ENCODE data around the gene CX3CL1. TPM values are rescaled to one million over a fixed set of nuclear protein-coding genes. Genes with fewer than 3 reads are reported as not detected.

The CX3CL1 gene
- total and polyA plus RNA-seq, 2 experiments from 2014 or later: 0.33 to 0.71 TPM

- DNase-seq (ENCODE audit: low read depth in 1 of 2, low spot score in 1 of 2): peak in 1 of 2 donors; percentile 24
- no peaks in the 10 kb centered on the region for H3K4me1 ChIP-seq (ENCODE audit: low read depth)
- H3K36me3 ChIP-seq: no peaks in the 10 kb centered on the region
- H3K4me3 ChIP-seq: no peak overlapping the region
- H3K27me3 ChIP-seq: no peaks in the 10 kb centered on the region
- H3K27ac ChIP-seq: no peak overlapping the region
- no peak for TF ChIP-seq CTCF (IDR thresholded peaks at IDR 0.05; ENCODE audit: low read depth, low read length)
- H3K9me3 ChIP-seq (ENCODE audit: low read depth): no peaks in the 10 kb centered on the region
These were observed 29.8 kb downstream of the CX3CL1 start for GRCh38 chr16:57401943-57402640.

GRCh38 chr16:57403965-57404817 lies 31.9 kb downstream of the CX3CL1 start, which contains the start of gene CCL17:
Gene CCL17, plus strand, starts transcription at chr16:57404767. Its CDS starts 9,166 bp downstream, at chr16:57413933.
- Histone ChIP-seq H3K4me1 (ENCODE audit: low read depth) (no peaks in the 10 kb centered on the region), H3K27ac (no peak within 1 kb of the TSS), H3K27me3 (no peaks in the 10 kb centered on the region), H3K9me3 (ENCODE audit: low read depth) (no peaks in the 10 kb centered on the region), H3K36me3 (no peaks in the 10 kb centered on the region), H3K4me3 (no peak within 1 kb of the TSS)
- no peak for TF ChIP-seq CTCF (IDR thresholded peaks at IDR 0.05; ENCODE audit: low read depth, low read length)
- no peak for DNase-seq (ENCODE audit: low read depth in 1 of 2, low spot score in 1 of 2)

GRCh38 chr16:57405097-57405496 lies 32.8 kb downstream of the CX3CL1 start:
- H3K27ac ChIP-seq: no peak overlapping the region
- no peak for DNase-seq (ENCODE audit: low read depth in 1 of 2, low spot score in 1 of 2)
- no peak for TF ChIP-seq CTCF (IDR thresholded peaks at IDR 0.05; ENCODE audit: low read depth, low read length)
- H3K27me3 ChIP-seq: no peaks in the 10 kb centered on the region
- H3K4me3 ChIP-seq: no peak overlapping the region
- H3K9me3 ChIP-seq (ENCODE audit: low read depth): no peaks in the 10 kb centered on the region
- no peaks in the 10 kb centered on the region for H3K36me3 ChIP-seq
- H3K4me1 ChIP-seq (ENCODE audit: low read depth): no peaks in the 10 kb centered on the region

GRCh38 chr16:57406881-57407280 lies 34.6 kb downstream of the CX3CL1 start:
- H3K27me3 ChIP-seq: no peaks in the 10 kb centered on the region
- DNase-seq (ENCODE audit: low read depth in 1 of 2, low spot score in 1 of 2): no peak
- no peak overlapping the region for H3K4me3 ChIP-seq
- no peaks in the 10 kb centered on the region for H3K36me3 ChIP-seq
- H3K27ac ChIP-seq: no peak overlapping the region
- no peaks in the 10 kb centered on the region for H3K4me1 ChIP-seq (ENCODE audit: low read depth)
- TF ChIP-seq CTCF (IDR thresholded peaks at IDR 0.05; ENCODE audit: low read depth, low read length): no peak
- no peaks in the 10 kb centered on the region for H3K9me3 ChIP-seq (ENCODE audit: low read depth)

GRCh38 chr16:57407521-57408353 lies 35.4 kb downstream of the CX3CL1 start:
- H3K27me3 ChIP-seq: no peaks in the 10 kb centered on the region

More at GRCh38 chr16:57407521-57408353, 35.4 kb downstream of the CX3CL1 start:
- H3K4me1 ChIP-seq (ENCODE audit: low read depth): no peaks in the 10 kb centered on the region
- no peaks in the 10 kb centered on the region for H3K36me3 ChIP-seq
- DNase-seq (ENCODE audit: low read depth in 1 of 2, low spot score in 1 of 2): no peak
- H3K4me3 ChIP-seq: no peak overlapping the region
- no peaks in the 10 kb centered on the region for H3K9me3 ChIP-seq (ENCODE audit: low read depth)
- H3K27ac ChIP-seq: no peak overlapping the region
- TF ChIP-seq CTCF (IDR thresholded peaks at IDR 0.05; ENCODE audit: low read depth, low read length): no peak
